Superior temporal gyrus (tissue), 1 donor: ENCODE measurements around the gene RTN3.
"Not testable (repeated sequence)": the region's sequence is repeated elsewhere in the genome, so short reads cannot be mapped to it uniquely, and the experiment has no call there.

Experiments
- DNase-seq: peaks from one replicate; pipeline ENCODE4 v3.0.0-alpha.2; 2016; ENCODE audit errors: extremely low spot score

RTN3 gene

GRCh38 chr11:63768237-63769041 is 87.1 kb downstream of the RTN3 start, which contains the start of gene ZFTA:
Gene ZFTA (minus strand): TSS chr11:63768775. CDS start chr11:63768622, 153 bp downstream.
- no peak for DNase-seq

GRCh38 chr11:63769042-63769713 is 87.9 kb downstream of the RTN3 start:
- DNase-seq: no peak

- DNase-seq: peak; percentile 30
Measured at GRCh38 chr11:63769714-63770455, 88.6 kb downstream of the RTN3 start.

- no peak for DNase-seq
Measured at GRCh38 chr11:63770763-63771162, 89.5 kb downstream of the RTN3 start.

GRCh38 chr11:63771741-63772318 is 90.5 kb downstream of the RTN3 start:
- DNase-seq: not testable (repeated sequence)

- no peak for DNase-seq
Measured at GRCh38 chr11:63775191-63775590, 93.9 kb downstream of the RTN3 start.

- no peak for DNase-seq
Measured at GRCh38 chr11:63779039-63779438, 97.7 kb downstream of the RTN3 start.

GRCh38 chr11:63782749-63783148 is 101.4 kb downstream of the RTN3 start:
- DNase-seq: no peak

GRCh38 chr11:63783925-63784592 is 102.8 kb downstream of the RTN3 start:
- no peak for DNase-seq

GRCh38 chr11:63785823-63786222 is 104.5 kb downstream of the RTN3 start:
- DNase-seq: no peak

GRCh38 chr11:63791495-63792167 is 110.3 kb downstream of the RTN3 start:
- DNase-seq: no peak

- no peak for DNase-seq
Measured at GRCh38 chr11:63793161-63793560, 111.9 kb downstream of the RTN3 start.

- no peak for DNase-seq
Measured at GRCh38 chr11:63795066-63795465, 113.8 kb downstream of the RTN3 start.

GRCh38 chr11:63800921-63801320 is 119.6 kb downstream of the RTN3 start:
- DNase-seq: no peak

- DNase-seq: no peak
Measured at GRCh38 chr11:63802637-63803414, 121.5 kb downstream of the RTN3 start.

GRCh38 chr11:63804259-63804658 is 123.0 kb downstream of the RTN3 start:
- DNase-seq: no peak

- no peak for DNase-seq
Measured at GRCh38 chr11:63805844-63806415, 124.6 kb downstream of the RTN3 start.
